HCT116 (cell line): ENCODE results near the gene TUBB4A. TPM values are rescaled to one million over a fixed set of nuclear protein-coding genes. Genes with fewer than 3 reads are reported as not detected.

ENCODE experiments used
- ATAC-seq: fragments of 200-7000 bp; cut with Tn5 transposase; 2 replicates; pipeline ENCODE4 v1.9.1; 2020; ENCODE audit warnings: mild to moderate bottlenecking, moderate library complexity
- BruUV-seq: library from RNA; stranded (reverse); fragments of 400-500 nt; replicated peaks from 2 replicates; lab custom pipeline; 2021; lab: Mats Ljungman, UMichigan
- CTCF ChIA-PET: fragments of 300-600 bp; sonication (Branson Sonifier 250); formaldehyde crosslinking; loops from one replicate; lab custom pipeline; 2021; ENCODE audit warnings: antibody characterized with exemption; lab: Charles Lee
- POLR2A ChIA-PET: fragments of 300-600, 350-600 bp; sonication (Branson Sonifier 250); formaldehyde crosslinking; loops from one replicate; lab custom pipeline; 2021; ENCODE audit warnings: antibody characterized with exemption; lab: Charles Lee
- RAD21 ChIA-PET, 2 experiments: fragments of 300-600 bp; sonication (Branson Sonifier 250); formaldehyde crosslinking; loops; one replicate each; lab custom pipeline; 2023; ENCODE audit warnings: low total read pairs in 2 of 2; ENCODE audit not compliant: uncharacterized antibody in 2 of 2, unreplicated experiment in 2 of 2, low non-redundant PET in 1 of 2; lab: Charles Lee
- DNase-seq: peaks from one replicate; pipeline ENCODE4 v3.0.0-alpha.2; 2010; ENCODE audit warnings: low read depth, low spot score
- H2AFZ ChIP-seq: fragments of 200-600 bp; shearing (Covaris generic), sonication (generic); 2 replicates; pipeline ENCODE4 v1.6.1; 2017; ENCODE audit warnings: low read depth, mixed run types, mixed read lengths, antibody characterized with exemption, low read length; ENCODE audit not compliant: poor library complexity, severe bottlenecking
- H3K27ac ChIP-seq: 2 replicates; pipeline ENCODE4 v1.5.1; 2012; ENCODE audit warnings: low read depth, low read length
- H3K27me3 ChIP-seq: fragments of 200-600 bp; sonication (generic); 2 replicates; pipeline ENCODE4 v1.6.1; 2016; ENCODE audit warnings: mixed run types, low read length, mixed read lengths; ENCODE audit not compliant: insufficient read depth
- H3K36me3 ChIP-seq, 2 experiments: fragments of 200-500 bp in 1 of 2; fragments of 200-600 bp in 1 of 2; sonication (Bioruptor generic) in 1 of 2; sonication (generic) in 1 of 2; 2 replicates each; pipeline versions ENCODE4 v1.5.1 to v1.6.1; 2014 to 2016; ENCODE audit warnings: low read length in 2 of 2, inconsistent platforms in 1 of 2, mixed read lengths in 1 of 2, mixed run types in 1 of 2; ENCODE audit not compliant: insufficient read depth in 2 of 2, control insufficient read depth in 1 of 2
- H3K4me1 ChIP-seq, 2 experiments: fragments of 200-600 bp in 1 of 2; sonication (generic) in 1 of 2; 2 replicates each; pipeline versions ENCODE4 v1.5.1 to v1.6.1; 2012 to 2017; ENCODE audit warnings: low read length in 2 of 2, inconsistent platforms in 1 of 2, mild to moderate bottlenecking in 1 of 2, mixed read lengths in 1 of 2, mixed run types in 1 of 2, moderate library complexity in 1 of 2; ENCODE audit not compliant: insufficient read depth in 2 of 2, control insufficient read depth in 1 of 2
- H3K4me2 ChIP-seq: fragments of 200-600 bp; sonication (generic); 2 replicates; pipeline ENCODE4 v1.6.1; 2017; ENCODE audit warnings: mixed run types, low read length, mixed read lengths
- H3K4me3 ChIP-seq, 2 experiments: fragments of 200-600 bp in 1 of 2; sonication (generic) in 1 of 2; replicated peaks in 1 of 2; 2 replicates each; pipeline ENCODE4 v1.5.1; 2011 to 2016; ENCODE audit warnings: low read length in 2 of 2, control low read depth in 1 of 2, low read depth in 1 of 2, mild to moderate bottlenecking in 1 of 2, mixed read lengths in 1 of 2, mixed run types in 1 of 2
- H3K79me2 ChIP-seq: fragments of 200-600 bp; sonication (generic); 2 replicates; pipeline ENCODE4 v1.6.1; 2017; ENCODE audit warnings: mild to moderate bottlenecking, mixed run types, low read length, moderate library complexity, mixed read lengths; ENCODE audit not compliant: insufficient read depth
- H3K9ac ChIP-seq: fragments of 200-600 bp; sonication (generic); 2 replicates; pipeline ENCODE4 v1.6.1; 2016; ENCODE audit warnings: low read length, mixed read lengths
- H3K9me2 ChIP-seq: fragments of 200-600 bp; sonication (generic), shearing (Covaris generic); 2 replicates; pipeline ENCODE4 v1.6.1; 2017; ENCODE audit warnings: mixed run types, mild to moderate bottlenecking, moderate library complexity; ENCODE audit not compliant: insufficient read depth
- H3K9me3 ChIP-seq, 2 experiments: fragments of 200-500 bp in 1 of 2; fragments of 200-600 bp in 1 of 2; sonication (Bioruptor generic) in 1 of 2; sonication (generic) in 1 of 2; 2 replicates each; pipeline ENCODE4 v1.6.1; 2014 to 2017; ENCODE audit warnings: low read length in 2 of 2, mixed read lengths in 2 of 2, inconsistent platforms in 1 of 2, low read depth in 1 of 2, mild to moderate bottlenecking in 1 of 2, mixed run types in 1 of 2, moderate library complexity in 1 of 2; ENCODE audit not compliant: control insufficient read depth in 1 of 2, insufficient read depth in 1 of 2
- H4K20me1 ChIP-seq: fragments of 200-600 bp; sonication (generic), shearing (Covaris generic); 2 replicates; pipeline ENCODE4 v1.6.1; 2017; ENCODE audit warnings: mixed run types, mild to moderate bottlenecking, moderate library complexity; ENCODE audit not compliant: insufficient read depth
- CBX3 ChIP-seq: IDR thresholded peaks from 2 replicates; pipeline ENCODE4 v1.6.1; 2012; ENCODE audit warnings: low read depth
- CEBPB ChIP-seq: IDR thresholded peaks from 2 replicates; pipeline ENCODE4 v1.6.1; 2012; ENCODE audit warnings: low read depth
- EGR1 ChIP-seq: IDR thresholded peaks from 2 replicates; pipeline ENCODE4 v1.6.1; 2012; ENCODE audit warnings: low read depth
- EZH2 ChIP-seq: fragments of 200-600 bp; sonication (generic); IDR thresholded peaks from 2 replicates; pipeline ENCODE4 v1.6.1; 2017; ENCODE audit warnings: antibody characterized with exemption, mixed run types
- JUND ChIP-seq: IDR thresholded peaks from 2 replicates; pipeline ENCODE4 v1.6.1; 2012
- POLR2A ChIP-seq: IDR thresholded peaks from 2 replicates; pipeline ENCODE4 v1.7.0; 2011; ENCODE audit warnings: borderline replicate concordance; ENCODE audit not compliant: insufficient read depth, insufficient read length; ENCODE audit errors: extremely low read depth
- POLR2AphosphoS5 ChIP-seq: IDR thresholded peaks from 2 replicates; pipeline ENCODE4 v1.6.1; 2011; ENCODE audit warnings: mild to moderate bottlenecking, low read depth, low read length, moderate library complexity
- SIN3A ChIP-seq: IDR thresholded peaks from 2 replicates; pipeline ENCODE4 v1.6.1; 2012; ENCODE audit warnings: low read depth
- SP1 ChIP-seq: IDR thresholded peaks from 2 replicates; pipeline ENCODE4 v1.6.1; 2012; ENCODE audit warnings: low read depth
- SRF ChIP-seq: IDR thresholded peaks from 2 replicates; pipeline ENCODE4 v1.6.1; 2012; ENCODE audit warnings: low read depth
- ZBTB33 ChIP-seq: IDR thresholded peaks from 2 replicates; pipeline ENCODE4 v1.6.1; 2011; ENCODE audit warnings: mild to moderate bottlenecking, low read length, moderate library complexity; ENCODE audit not compliant: insufficient replicate concordance; ENCODE audit errors: extremely low read depth
- ZFX ChIP-seq: fragments of 450-650 bp; IDR thresholded peaks from 2 replicates; pipeline ENCODE4 v1.6.1; 2017
- ZNF274 ChIP-seq: fragments of 200-500 bp; sonication (Bioruptor generic); IDR thresholded peaks from 2 replicates; pipeline ENCODE4 v1.6.1; 2014; ENCODE audit warnings: mild to moderate bottlenecking, low read depth, low read length, inconsistent platforms
- intact Hi-C: fragments of 100-400 bp; cut with micrococcal nuclease; formaldehyde crosslinking; loops from 2 replicates; pipeline ENCODE4 v1.10.0; 2022
- total RNA-seq: library from RNA; stranded (reverse); gene quantifications from one replicate; pipeline ENCODE4 v1.2.1, GENCODE V29; 2021; ENCODE audit not compliant: unreplicated experiment

The TUBB4A gene
- total RNA-seq, 1 experiment from 2014 or later, result 32.5 TPM

- Histone ChIP-seq H3K4me3 (peak overlapping the region; percentile 62 to 70), H4K20me1 (no peaks in the 10 kb centered on the region), H2AFZ (peak overlapping the region; percentile 55), H3K9me2 (no peaks in the 10 kb centered on the region), H3K4me1 (peaks cover 10 to 33% of the 10 kb centered on the region in 2 experiments; a peak in 3 of 4 replicates), H3K27me3 (no peaks in the 10 kb centered on the region), H3K36me3 (no peaks in the 10 kb centered on the region), H3K9ac (peak overlapping the region; percentile 64), H3K9me3 (no peaks in the 10 kb centered on the region), H3K27ac (peak overlapping the region; percentile 70), H3K4me2 (peak overlapping the region; percentile 82), H3K79me2 (no peaks in the 10 kb centered on the region)
- ATAC-seq, result peak; percentile 82
- intact Hi-C loops, result loop anchor here (1.0 to 5.0 kb wide), 4 partner anchors 117 to 347 kb away; no protein-coding TSS in a partner anchor
- POLR2A ChIA-PET, result interaction anchor here (0.6 to 2.4 kb wide), 7 partner anchors 14 to 221 kb away, joined by 3 to 21 read pairs (median 3); partner anchors contain the start of genes GPR108, TNFSF9 and TUBB4A
- no TSS peak for BruUV-seq
- DNase-seq, result peak; percentile 95
- TF ChIP-seq POLR2A (no peak), SP1 (0 out of 2 replicates have a peak, but pooled peaks have one; percentile 28), CEBPB (no peak), POLR2AphosphoS5 (peak; percentile 66), EZH2 (no peak), SIN3A (no peak), JUND (no peak), EGR1 (0 out of 2 replicates have a peak, but pooled peaks have one; percentile 40), ZFX (no peak), SRF (no peak)
- CTCF ChIA-PET, result interaction anchor here (0.6 to 2.6 kb wide), 25 partner anchors 9 to 553 kb away, joined by 3 to 19 read pairs (median 5); partner anchors contain the start of genes CLPP, GPR108, TNFSF9 and TUBB4A
- RAD21 ChIA-PET, result interaction anchor here (0.6 to 1.6 kb wide), 8 partner anchors 12 to 347 kb away, joined by 3 to 9 read pairs (median 6); partner anchors contain the start of gene SLC25A23 (in 1 of the 2)
Measured at GRCh38 chr19:6516018-6516658, 14.0 kb upstream of the TUBB4A start.

- TF ChIP-seq EGR1 (no peak), ZNF274 (no peak), SIN3A (no peak), ZBTB33 (no peak), CBX3 (no peak), SP1 (no peak)
- CTCF ChIA-PET, result interaction anchor here (0.7 kb wide), 1 partner anchor 154 kb away, joined by 5 read pairs; the partner anchor contains the start of gene CLPP
- H3K36me3 ChIP-seq, result no peaks in the 10 kb centered on the region
- ATAC-seq (no peak), DNase-seq (no peak)
- H3K9me2 ChIP-seq, result no peaks in the 10 kb centered on the region
- H3K4me1 ChIP-seq, result peaks cover 10 to 33% of the 10 kb centered on the region in 2 experiments; a peak in 3 of 4 replicates
- H3K27me3 ChIP-seq, result no peaks in the 10 kb centered on the region
- intact Hi-C loops, result loop anchor here (5.0 kb wide), 1 partner anchor 237 kb away; no protein-coding TSS in a partner anchor
- no peaks in the 10 kb centered on the region for H4K20me1 ChIP-seq
- H3K27ac ChIP-seq, result no peak overlapping the region; the same call in 1 of the 2 replicates
- BruUV-seq, result no TSS peak
- H3K9me3 ChIP-seq, result no peaks in the 10 kb centered on the region
- no peak overlapping the region for H3K4me2 ChIP-seq
- RAD21 ChIA-PET, result interaction anchor here in 1 of 2 experiments (1.2 kb wide), 1 partner anchor 37 kb away, joined by 8 read pairs; no protein-coding TSS in a partner anchor
- POLR2A ChIA-PET, result no interaction called here
- H2AFZ ChIP-seq, result no peak overlapping the region
- H3K79me2 ChIP-seq, result no peaks in the 10 kb centered on the region
- H3K9ac ChIP-seq, result no peak overlapping the region
- no peak overlapping the region for H3K4me3 ChIP-seq
Measured at GRCh38 chr19:6514926-6515544, 12.9 kb upstream of the TUBB4A start.
